Pulmonary artery endothelial cell (primary cell): ENCODE data around the gene MRPL18. TPM values are rescaled to one million over a fixed set of nuclear protein-coding genes. Genes with fewer than 3 reads are reported as not detected.
"Not testable (repeated sequence)": the region's sequence is repeated elsewhere in the genome, so short reads cannot be mapped to it uniquely, and the experiment has no call there.

ENCODE experiments used
- DNase-seq: peaks from one replicate; pipeline ENCODE4 v3.0.0-alpha.2; 2011; ENCODE audit warnings: low read depth, low spot score
- total RNA-seq: library from RNA; depleted of rRNA; stranded (reverse); fragments of >200 nt; gene quantifications from 2 replicates; pipeline ENCODE4 v1.2.3, GENCODE V29; 2014

The MRPL18 gene
- total RNA-seq, 1 donor from 2014 or later = 80.0 TPM

DNA sequence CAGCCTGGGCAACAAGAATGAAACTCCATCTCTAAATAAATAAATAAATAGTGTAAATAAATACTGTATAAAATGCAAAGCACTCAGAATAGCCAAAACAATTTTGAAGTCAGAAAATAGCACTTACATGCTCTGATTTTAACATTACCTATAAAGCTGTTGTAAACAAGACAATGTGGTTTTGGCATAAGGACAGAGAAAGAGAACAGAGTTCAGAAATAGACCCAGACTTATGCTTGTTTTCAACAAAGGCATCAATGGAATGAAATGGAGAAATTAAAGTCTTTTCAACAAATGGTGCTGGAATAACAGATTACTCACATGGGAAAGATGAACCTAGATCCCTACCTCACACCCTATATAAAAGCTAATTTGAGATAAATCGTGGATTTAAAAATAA is 18.1 kb upstream of the MRPL18 start:
- DNase-seq = no peak

- DNase-seq = no peak
Observed at GRCh38 chr6:159777240-159777904, 12.9 kb upstream of the MRPL18 start.

GRCh38 chr6:159778131-159778530 is 12.1 kb upstream of the MRPL18 start:
- no peak for DNase-seq

- no peak for DNase-seq
Observed at GRCh38 chr6:159778542-159779103, 11.6 kb upstream of the MRPL18 start.

GRCh38 chr6:159788276-159788675 is 2.0 kb upstream of the MRPL18 start:
- DNase-seq = no peak

DNA sequence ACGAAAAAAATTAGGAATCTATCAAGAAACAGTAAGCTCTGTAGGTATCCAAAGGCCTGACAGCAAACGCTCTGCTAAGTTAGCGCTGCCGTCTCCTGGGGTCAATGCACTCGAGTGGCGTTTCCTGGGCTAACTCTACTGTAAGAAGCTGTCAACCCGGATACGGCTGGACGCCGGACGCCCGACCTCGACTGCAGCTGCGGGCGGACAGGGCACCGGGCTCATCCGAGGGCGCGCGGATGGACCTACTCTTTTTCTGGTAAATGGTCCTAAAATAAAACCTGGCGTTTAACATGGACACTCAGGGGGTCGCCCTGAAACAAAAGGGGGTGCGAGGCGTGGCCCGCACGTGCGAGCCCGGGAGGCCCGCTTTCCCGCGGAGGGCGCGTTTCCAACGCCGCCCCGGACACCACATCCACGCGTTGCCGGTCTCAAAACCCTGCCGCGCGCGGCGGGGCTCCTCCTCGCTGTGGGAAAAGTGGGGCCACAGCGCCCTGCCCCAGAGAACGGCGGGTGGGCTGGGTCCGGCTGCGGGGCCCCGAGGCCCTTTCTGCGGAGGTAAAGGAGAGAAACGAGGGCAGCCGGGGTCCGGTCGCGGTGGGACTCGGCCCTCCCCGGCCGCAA is 1.4 kb upstream of the MRPL18 start:
- no peak for DNase-seq

GRCh38 chr6:159789377-159790148 is 704 bp upstream of the MRPL18 start, which contains the start of gene TCP1:
TCP1 (minus strand) TSS chr6:159789602; CDS start chr6:159789468, 134 bp downstream.
- DNase-seq = peak; percentile 99

- DNase-seq = no peak
Observed at GRCh38 chr6:159790956-159791598, 810 bp downstream of the MRPL18 start.

DNA sequence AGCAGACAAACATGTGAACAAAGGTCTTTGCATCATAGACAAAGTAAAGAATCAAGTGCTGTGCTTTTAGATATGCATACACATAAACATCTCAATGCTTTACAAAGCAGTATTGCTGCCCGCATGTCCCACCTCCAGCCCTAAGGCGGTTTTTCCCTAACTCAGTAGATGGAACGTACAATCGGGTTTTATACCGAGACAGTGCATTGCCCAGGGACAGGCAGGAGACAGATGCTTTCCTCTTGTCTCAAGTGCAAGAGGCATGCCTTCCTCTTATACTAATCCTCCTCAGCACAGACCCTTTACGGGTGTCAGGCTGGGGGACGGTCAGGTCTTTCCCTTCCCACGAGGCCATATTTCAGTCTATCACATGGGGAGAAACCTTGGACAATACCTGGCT is 4.7 kb downstream of the MRPL18 start:
- not testable (repeated sequence) for DNase-seq

DNA sequence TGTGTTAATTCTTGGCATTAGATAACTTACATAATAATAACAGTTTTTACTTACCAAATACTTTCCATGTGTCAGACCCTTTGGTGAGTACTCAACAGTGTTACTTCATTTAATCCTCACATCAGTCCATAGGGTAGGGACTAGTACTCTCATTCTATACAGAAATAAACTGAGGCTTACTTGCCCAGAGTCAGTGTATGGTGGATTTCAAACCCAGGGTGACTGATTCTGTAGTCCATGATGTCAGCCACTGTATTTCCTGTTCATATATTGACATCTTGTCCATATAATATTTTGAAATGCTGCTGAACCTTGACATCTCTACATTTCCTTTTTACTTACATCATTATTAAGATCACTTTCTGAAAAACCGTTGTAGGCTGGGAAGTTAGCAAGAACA is 7.3 kb downstream of the MRPL18 start:
- no peak for DNase-seq

DNA sequence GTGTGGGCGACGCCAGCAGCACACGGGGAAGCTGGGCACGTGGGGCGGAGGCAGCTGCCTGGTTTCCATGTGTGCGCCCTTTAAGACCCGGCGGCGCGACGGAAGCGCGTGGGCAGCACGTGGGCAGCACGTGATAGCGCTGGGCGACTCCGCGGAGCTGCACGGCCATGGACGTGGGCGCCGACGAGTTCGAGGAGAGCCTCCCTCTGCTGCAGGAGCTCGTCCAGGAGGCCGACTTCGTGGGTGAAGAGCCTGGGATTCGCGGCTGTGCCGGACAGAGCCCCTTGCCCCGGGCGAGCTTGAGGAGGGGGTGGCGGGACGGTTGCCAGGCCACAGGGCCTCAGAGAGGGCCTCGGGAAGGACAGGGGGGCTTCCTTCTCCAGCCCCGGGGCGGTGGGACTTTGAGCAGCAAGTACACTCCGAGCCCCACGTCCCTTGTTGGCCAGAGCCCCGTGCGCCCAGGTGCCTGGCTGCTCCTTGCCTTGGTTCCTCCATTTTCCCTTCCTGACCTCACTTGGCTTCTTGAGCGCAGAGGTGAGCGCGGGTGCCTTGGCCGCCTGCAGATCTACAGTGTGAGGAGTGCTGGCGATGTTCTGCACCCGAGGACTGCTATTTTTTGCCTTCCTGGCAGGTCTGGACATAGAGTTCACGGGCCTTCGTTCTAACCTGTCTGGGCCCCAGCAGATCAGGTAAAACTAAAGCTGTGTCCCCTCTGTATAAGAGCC is 10.0 kb downstream of the MRPL18 start, which contains the start of gene PNLDC1:
PNLDC1 (plus strand) TSS at position 136 of the 725 bp plus-strand sequence; CDS start at position 168, 32 bp downstream.
- no peak for DNase-seq

- no peak for DNase-seq
Observed at GRCh38 chr6:159801935-159802334, 11.7 kb downstream of the MRPL18 start.

GRCh38 chr6:159804504-159804903 is 14.2 kb downstream of the MRPL18 start:
- DNase-seq = no peak

DNA sequence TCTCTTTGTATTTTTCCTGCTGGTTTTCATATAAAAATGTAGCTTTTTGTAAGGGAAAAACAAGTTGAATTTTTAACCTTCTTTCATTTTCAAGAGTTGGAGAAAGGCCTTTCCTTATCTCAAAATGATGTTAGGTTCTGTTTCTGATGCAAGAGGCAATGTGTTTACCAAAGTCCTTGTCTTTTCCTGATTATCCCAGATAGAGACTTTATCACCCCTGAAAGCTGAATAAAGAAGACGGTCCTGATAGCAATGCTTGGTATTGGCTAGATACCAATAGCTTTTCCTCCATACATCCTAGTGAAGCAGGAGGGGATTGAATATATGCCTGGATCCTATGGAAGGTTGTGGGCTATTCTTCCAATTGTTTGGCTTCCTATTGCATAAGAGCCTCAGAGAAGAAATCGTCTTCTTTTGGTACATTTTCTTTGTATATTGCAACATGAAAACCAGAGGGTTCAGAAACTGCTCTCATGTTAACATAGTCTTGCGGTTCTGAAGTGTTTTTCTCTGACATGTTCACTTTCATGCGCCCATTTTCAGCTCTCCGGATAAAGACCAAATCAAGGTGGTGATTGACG is 15.3 kb downstream of the MRPL18 start:
- DNase-seq = no peak

- DNase-seq = no peak
Observed at GRCh38 chr6:159806021-159806458, 15.8 kb downstream of the MRPL18 start.

DNA sequence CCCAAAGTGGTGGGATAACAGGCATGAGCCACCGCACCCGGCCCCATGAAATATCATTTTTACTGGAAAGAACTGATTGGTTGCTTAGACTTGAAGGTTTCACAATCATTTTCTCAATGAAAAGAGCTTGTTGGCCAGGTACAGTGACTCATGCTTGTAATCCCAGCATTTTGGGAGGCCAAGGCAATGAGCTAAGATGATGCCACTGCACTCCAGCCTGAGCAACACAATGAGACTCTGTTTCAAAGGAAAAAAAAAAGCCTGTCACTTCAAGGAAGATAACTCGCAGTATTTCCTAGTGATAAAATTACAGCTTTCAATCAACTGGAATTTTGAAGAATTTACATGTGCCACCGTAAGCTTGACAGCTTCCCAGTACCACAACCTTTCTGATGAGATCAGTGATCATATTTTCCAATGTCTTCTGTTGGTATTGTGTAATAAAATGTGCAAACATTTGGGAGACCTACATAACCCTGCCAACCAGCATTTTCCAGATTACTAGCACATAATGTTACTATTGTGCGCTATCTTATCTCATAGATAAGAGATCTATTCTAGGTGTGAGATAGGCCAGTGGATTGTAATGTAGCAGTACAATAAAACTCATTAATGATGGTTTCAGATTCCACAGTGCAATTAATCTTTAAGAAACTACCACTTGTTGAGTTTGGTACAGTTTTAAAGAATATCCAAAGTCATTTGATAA is 17.0 kb downstream of the MRPL18 start:
- DNase-seq = no peak

DNA sequence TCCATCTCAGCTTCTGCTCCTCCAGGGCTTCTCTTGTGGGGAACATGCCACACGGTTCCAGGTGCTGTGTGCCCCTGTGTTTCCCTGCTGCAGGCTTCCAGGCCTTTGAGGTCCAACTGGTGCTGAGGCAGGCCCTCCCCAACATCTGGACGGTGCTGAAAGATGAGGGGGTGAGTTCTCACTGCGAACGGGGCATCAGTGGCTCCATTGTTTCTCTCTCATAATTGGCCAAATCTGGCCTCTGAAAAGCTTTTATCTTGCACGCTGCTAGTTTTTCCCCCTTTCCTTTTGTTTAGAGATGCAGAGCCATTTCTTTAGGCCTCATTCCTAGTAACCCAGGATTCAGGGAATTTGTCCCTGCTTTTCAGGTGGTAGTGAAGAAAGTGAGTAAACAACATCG is 18.4 kb downstream of the MRPL18 start:
- DNase-seq = no peak

DNA sequence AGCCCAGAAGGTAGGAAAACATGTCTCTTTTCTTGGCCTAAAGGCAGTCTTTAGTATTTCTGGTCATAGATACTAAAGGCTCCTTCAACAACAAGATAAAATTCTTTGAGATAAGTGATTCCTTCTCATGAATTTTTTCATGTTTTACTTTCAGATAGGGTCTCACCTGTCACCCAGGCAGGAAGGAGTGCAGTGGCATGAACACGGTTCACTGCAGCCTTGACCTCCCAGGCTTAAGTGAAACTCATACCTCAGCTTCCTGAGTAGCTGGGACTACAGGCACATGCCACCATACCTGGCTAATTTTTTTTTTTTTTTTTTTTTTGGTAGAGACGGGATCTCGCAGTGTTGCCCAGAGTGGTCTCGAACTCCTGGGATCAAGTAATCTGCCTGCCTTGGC is 18.9 kb downstream of the MRPL18 start:
- no peak for DNase-seq

DNA sequence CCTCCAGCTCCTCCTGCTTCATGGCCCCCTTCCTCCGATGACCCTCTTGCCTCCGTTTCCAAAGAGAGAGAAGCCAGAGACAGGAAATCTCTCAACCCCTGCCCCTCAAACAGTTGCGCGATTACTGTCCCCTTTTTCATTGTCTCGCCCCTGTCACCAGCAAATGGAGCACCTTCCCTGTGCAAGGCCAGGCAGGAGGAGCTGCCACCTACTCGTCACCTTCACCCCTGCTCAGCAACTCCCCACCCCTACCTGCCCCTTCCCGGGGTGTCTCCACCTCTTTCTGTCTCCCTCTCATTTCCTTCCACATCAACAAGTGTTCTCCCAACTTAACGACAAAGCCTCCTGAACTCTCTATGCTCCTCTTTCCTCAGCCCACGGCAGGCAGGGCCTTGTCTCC is 23.5 kb downstream of the MRPL18 start:
- no peak for DNase-seq

GRCh38 chr6:159815410-159815809 is 25.1 kb downstream of the MRPL18 start:
- DNase-seq = no peak
